H9 (cell line): ENCODE results near the gene CELF5. TPM values are rescaled to one million over a fixed set of nuclear protein-coding genes. Genes with fewer than 3 reads are reported as not detected.

Experiments used
- DNase-seq: peaks from one replicate; pipeline ENCODE4 v3.0.0-alpha.2; 2017
- H2AFZ ChIP-seq: one replicate; pipeline ENCODE4 v1.6.1; 2013; ENCODE audit warnings: mild to moderate bottlenecking, low read length, control low read depth, moderate library complexity
- H2AK5ac ChIP-seq: 2 replicates; pipeline ENCODE4 v1.6.1; 2013; ENCODE audit warnings: low read length, control low read depth, mixed read lengths; ENCODE audit not compliant: insufficient read length
- H2BK120ac ChIP-seq: one replicate; pipeline ENCODE4 v1.6.1; 2013; ENCODE audit warnings: low read depth, mild to moderate bottlenecking, low read length, control low read depth, inconsistent platforms; ENCODE audit not compliant: poor library complexity, severe bottlenecking
- H2BK12ac ChIP-seq: 2 replicates; pipeline ENCODE4 v1.6.1; 2013; ENCODE audit warnings: low read length, control low read depth, mixed read lengths, low read depth; ENCODE audit not compliant: insufficient read length
- H2BK15ac ChIP-seq: 2 replicates; pipeline ENCODE4 v1.6.1; 2013; ENCODE audit warnings: low read depth, low read length, control low read depth
- H2BK20ac ChIP-seq: one replicate; pipeline ENCODE4 v1.6.1; 2013; ENCODE audit warnings: low read depth, mild to moderate bottlenecking, low read length, control low read depth, inconsistent platforms; ENCODE audit not compliant: poor library complexity, severe bottlenecking
- H2BK5ac ChIP-seq: 2 replicates; pipeline ENCODE4 v1.6.1; 2013; ENCODE audit warnings: low read length, control low read depth, mixed read lengths; ENCODE audit not compliant: insufficient read length
- H3K14ac ChIP-seq: 2 replicates; pipeline ENCODE4 v1.6.1; 2013; ENCODE audit warnings: low read length, control low read depth; ENCODE audit not compliant: insufficient read depth
- H3K18ac ChIP-seq: 2 replicates; pipeline ENCODE4 v1.6.1; 2013; ENCODE audit warnings: low read depth, mild to moderate bottlenecking, mixed read lengths, low read length, control low read depth; ENCODE audit not compliant: insufficient read length
- H3K23ac ChIP-seq: 2 replicates; pipeline ENCODE4 v1.6.1; 2013; ENCODE audit warnings: low read length, control low read depth, mixed read lengths, low read depth; ENCODE audit not compliant: insufficient read length
- H3K23me2 ChIP-seq: 2 replicates; pipeline ENCODE4 v1.6.1; 2013; ENCODE audit warnings: low read depth, mild to moderate bottlenecking, mixed read lengths, low read length, control low read depth; ENCODE audit not compliant: insufficient read length, poor library complexity, severe bottlenecking
- H3K27ac ChIP-seq: 2 replicates; pipeline ENCODE4 v1.5.1; 2013; ENCODE audit warnings: low read length, control low read depth, mixed read lengths, low read depth; ENCODE audit not compliant: insufficient read length
- H3K27me3 ChIP-seq: 2 replicates; pipeline ENCODE4 v1.6.1; 2013; ENCODE audit warnings: low read length, control low read depth, inconsistent platforms; ENCODE audit not compliant: insufficient read depth
- H3K4ac ChIP-seq: 2 replicates; pipeline ENCODE4 v1.6.1; 2013; ENCODE audit warnings: low read depth, mild to moderate bottlenecking, control low read depth, inconsistent platforms, low read length, moderate library complexity
- H3K4me1 ChIP-seq: 2 replicates; pipeline ENCODE4 v1.6.1; 2013; ENCODE audit warnings: low read length, control low read depth, inconsistent platforms; ENCODE audit not compliant: insufficient read depth
- H3K4me2 ChIP-seq: 2 replicates; pipeline ENCODE4 v1.6.1; 2013; ENCODE audit warnings: low read length, control low read depth, mixed read lengths; ENCODE audit not compliant: insufficient read length, insufficient read depth
- H3K56ac ChIP-seq: 2 replicates; pipeline ENCODE4 v1.6.1; 2013; ENCODE audit warnings: low read depth, mild to moderate bottlenecking, mixed read lengths, low read length, control low read depth; ENCODE audit not compliant: insufficient read length
- H3K79me1 ChIP-seq: 2 replicates; pipeline ENCODE4 v1.6.1; 2013; ENCODE audit warnings: low read depth, mild to moderate bottlenecking, moderate library complexity, low read length, control low read depth, inconsistent platforms; ENCODE audit not compliant: insufficient read depth, poor library complexity, severe bottlenecking
- H3K79me2 ChIP-seq: 2 replicates; pipeline ENCODE4 v1.6.1; 2013; ENCODE audit warnings: low read length, control low read depth, inconsistent platforms; ENCODE audit not compliant: insufficient read depth
- H3K9ac ChIP-seq: 2 replicates; pipeline ENCODE4 v1.6.1; 2013; ENCODE audit warnings: low read length, control low read depth, mixed read lengths; ENCODE audit not compliant: insufficient read length; ENCODE audit errors: extremely low read depth
- H3K9me3 ChIP-seq: one replicate; pipeline ENCODE4 v1.6.1; 2013; ENCODE audit warnings: low read depth, low read length, inconsistent platforms; ENCODE audit not compliant: control insufficient read depth
- H3T11ph ChIP-seq: one replicate; pipeline ENCODE4 v1.6.1; 2013; ENCODE audit warnings: mild to moderate bottlenecking, low read length, control low read depth, inconsistent platforms
- H4K20me1 ChIP-seq: one replicate; pipeline ENCODE4 v1.6.1; 2013; ENCODE audit not compliant: control insufficient read depth, insufficient read length, insufficient read depth
- H4K5ac ChIP-seq: 2 replicates; pipeline ENCODE4 v1.6.1; 2013; ENCODE audit warnings: low read depth, mild to moderate bottlenecking, mixed read lengths, low read length, control low read depth; ENCODE audit not compliant: insufficient read length
- H4K8ac ChIP-seq: replicated peaks from 2 replicates; pipeline ENCODE4 v1.6.1; 2013; ENCODE audit warnings: low read length, control low read depth, mixed read lengths, low read depth; ENCODE audit not compliant: insufficient read length
- H4K91ac ChIP-seq: 2 replicates; pipeline ENCODE4 v1.6.1; 2013; ENCODE audit warnings: low read depth, mild to moderate bottlenecking, moderate library complexity, mixed read lengths, low read length, control low read depth; ENCODE audit not compliant: insufficient read length
- H3K27ac Mint-ChIP-seq, 3 experiments: 2 replicates in 2 of 3; 3 replicates in 1 of 3; pipeline ENCODE4 v1.8.0; 2020 to 2021; ENCODE audit warnings: mixed read lengths in 3 of 3, mild to moderate bottlenecking in 1 of 3, moderate library complexity in 1 of 3
- H3K27me3 Mint-ChIP-seq: 2 replicates; pipeline ENCODE4 v1.8.0; 2021; ENCODE audit warnings: low read depth, mild to moderate bottlenecking, moderate library complexity, mixed read lengths
- H3K36me3 Mint-ChIP-seq, 3 experiments: 2 replicates in 2 of 3; 3 replicates in 1 of 3; pipeline ENCODE4 v1.8.0; 2020 to 2021; ENCODE audit warnings: low read depth in 3 of 3, mixed read lengths in 3 of 3; ENCODE audit not compliant: insufficient read depth in 1 of 3
- H3K4me1 Mint-ChIP-seq, 2 experiments: 2 replicates each; pipeline ENCODE4 v1.8.0; 2020; ENCODE audit warnings: mixed read lengths in 2 of 2
- H3K4me3 Mint-ChIP-seq, 2 experiments: 2 replicates in 1 of 2; 3 replicates in 1 of 2; pipeline ENCODE4 v1.8.0; 2020 to 2021; ENCODE audit warnings: mild to moderate bottlenecking in 2 of 2, mixed read lengths in 2 of 2, moderate library complexity in 1 of 2
- H3K9me3 Mint-ChIP-seq, 2 experiments: 2 replicates in 1 of 2; 3 replicates in 1 of 2; pipeline ENCODE4 v1.8.0; 2020; ENCODE audit warnings: mild to moderate bottlenecking in 2 of 2, mixed read lengths in 2 of 2, moderate library complexity in 1 of 2
- WGBS: extraction: QIAGEN DNeasy Blood & Tissue Kit; methylation state at CpG from one replicate; pipeline ENCODE4 v1.1.7; 2013; ENCODE audit warnings: missing lambda C conversion rate, low lambda C conversion rate, mixed read lengths; ENCODE audit not compliant: insufficient read length; ENCODE audit errors: extremely low coverage; 5-methylcytosine and 5-hydroxymethylcytosine counted together
- total RNA-seq: library from RNA; stranded (reverse); gene quantifications from 2 replicates; pipeline ENCODE4 v1.2.1, GENCODE V29; 2021
- TF ChIP-seq, protein P1 (sequence below): fragments of 200-600 bp; sonication (generic); conservative IDR thresholded peaks from 3 replicates; pipeline ENCODE4 v1.8.0; 2021; ENCODE audit warnings: antibody characterized with exemption, mild to moderate bottlenecking

CELF5 gene
- total RNA-seq, 1 experiment from 2014 or later: 4.8 TPM

DNA sequence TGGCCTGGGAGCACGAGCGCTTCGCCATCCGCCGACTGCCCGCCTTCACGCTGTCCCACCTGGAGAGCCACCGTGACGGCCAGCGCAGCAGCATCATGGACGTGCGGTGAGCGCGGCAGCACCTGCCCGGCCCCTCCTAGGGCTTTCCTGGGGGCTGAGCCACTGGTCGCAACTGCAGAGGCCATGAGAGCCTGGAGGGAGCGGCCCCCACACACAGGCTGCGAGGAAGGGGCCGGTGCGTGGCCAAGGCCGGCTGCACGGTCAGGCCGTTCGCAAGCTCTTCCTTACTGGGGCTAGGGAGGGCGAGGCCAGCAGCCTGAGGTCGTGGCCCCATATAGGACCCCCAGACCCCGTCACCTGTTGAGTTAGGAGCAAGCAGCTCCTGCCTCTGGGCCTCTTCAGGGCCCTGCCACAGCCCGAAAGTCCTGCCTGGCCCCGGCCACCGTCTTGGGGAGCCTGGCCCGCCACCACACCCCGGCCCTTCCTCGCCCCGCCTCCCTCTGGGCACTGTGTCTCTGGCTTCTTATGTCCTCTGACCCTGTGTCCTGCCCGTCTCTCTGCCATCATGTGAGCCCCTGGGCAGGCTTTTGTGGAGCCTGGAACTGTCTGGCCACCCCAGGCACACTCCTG, 19.7 kb upstream of the CELF5 start:
- Histone ChIP-seq H3K27ac (no peak overlapping the region), H3K23me2 (no peaks in the 10 kb centered on the region), H3K56ac (no peak overlapping the region), H2BK5ac (no peak overlapping the region), H2BK20ac (no peak overlapping the region), H3K9me3 (no peaks in the 10 kb centered on the region), H3K79me1 (no peaks in the 10 kb centered on the region), H3K18ac (no peak overlapping the region), H4K20me1 (no peaks in the 10 kb centered on the region), H4K5ac (no peak overlapping the region), H3K14ac (no peak overlapping the region), H4K8ac (no peak overlapping the region), H3K4me1 (no peaks in the 10 kb centered on the region), H2AK5ac (no peak overlapping the region), H2BK120ac (no peak overlapping the region), H3K27me3 (no peaks in the 10 kb centered on the region), H3K4me2 (no peak overlapping the region), H3K79me2 (no peaks in the 10 kb centered on the region), H2BK15ac (no peak overlapping the region), H2AFZ (no peak overlapping the region), H4K91ac (no peak overlapping the region), H3T11ph (no peak overlapping the region), H3K23ac (no peak overlapping the region), H3K4ac (no peak overlapping the region), H3K9ac (no peak overlapping the region), H2BK12ac (no peak overlapping the region)
- Mint-ChIP-seq H3K27me3 (no peaks in the 10 kb centered on the region), H3K27ac (no peak overlapping the region), H3K4me3 (no peak overlapping the region), H3K9me3 (no peaks in the 10 kb centered on the region), H3K36me3 (peaks cover 8 to 44% (median 14%) of the 10 kb centered on the region in 3 experiments; a peak in 6 of 7 replicates), H3K4me1 (no peaks in the 10 kb centered on the region)
- no CpG with 5 or more reads among the region's 35 CpGs for WGBS
- TF ChIP-seq, protein P1, sequence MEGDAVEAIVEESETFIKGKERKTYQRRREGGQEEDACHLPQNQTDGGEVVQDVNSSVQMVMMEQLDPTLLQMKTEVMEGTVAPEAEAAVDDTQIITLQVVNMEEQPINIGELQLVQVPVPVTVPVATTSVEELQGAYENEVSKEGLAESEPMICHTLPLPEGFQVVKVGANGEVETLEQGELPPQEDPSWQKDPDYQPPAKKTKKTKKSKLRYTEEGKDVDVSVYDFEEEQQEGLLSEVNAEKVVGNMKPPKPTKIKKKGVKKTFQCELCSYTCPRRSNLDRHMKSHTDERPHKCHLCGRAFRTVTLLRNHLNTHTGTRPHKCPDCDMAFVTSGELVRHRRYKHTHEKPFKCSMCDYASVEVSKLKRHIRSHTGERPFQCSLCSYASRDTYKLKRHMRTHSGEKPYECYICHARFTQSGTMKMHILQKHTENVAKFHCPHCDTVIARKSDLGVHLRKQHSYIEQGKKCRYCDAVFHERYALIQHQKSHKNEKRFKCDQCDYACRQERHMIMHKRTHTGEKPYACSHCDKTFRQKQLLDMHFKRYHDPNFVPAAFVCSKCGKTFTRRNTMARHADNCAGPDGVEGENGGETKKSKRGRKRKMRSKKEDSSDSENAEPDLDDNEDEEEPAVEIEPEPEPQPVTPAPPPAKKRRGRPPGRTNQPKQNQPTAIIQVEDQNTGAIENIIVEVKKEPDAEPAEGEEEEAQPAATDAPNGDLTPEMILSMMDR: no peak
- DNase-seq: no peak
